ENCODE measurements around the gene CCDC127. TPM values are rescaled to one million over a fixed set of nuclear protein-coding genes. Genes with fewer than 3 reads are reported as not detected.

The CCDC127 gene
- total and polyA plus RNA-seq, 2 of the 13 experiments (the other 11 are each of a cell fraction or from before 2014, with no cell fraction given): 2.9 to 4.3 TPM

GRCh38 chr5:160173-160510 lies 57.8 kb downstream of the CCDC127 start:
- in situ Hi-C loops (cut with HindIII; ENCODE audit: extremely low pct_ligation_motif_present, low pct_unique_long_range_greater_than_20kb) (no loop called here), intact Hi-C loops (cut with micrococcal nuclease; ENCODE audit: unreplicated experiment) (no loop called here)
- Histone ChIP-seq H3K4me3 (replicated peaks in 1 of 3; ENCODE audit: insufficient read depth in 1 of 3, low read depth in 2 of 3, low read length in 3 of 3) (no peak overlapping the region), H3K4me2 (ENCODE audit: low read depth, low read length) (no peak overlapping the region), H3K27me3 (ENCODE audit: control insufficient read depth in 1 of 2, insufficient read depth in 2 of 2, low read length in 2 of 2) (peaks cover 13 to 64% of the 10 kb centered on the region in 2 experiments), H3K36me3 (replicated peaks in 1 of 2; ENCODE audit: control insufficient read depth in 1 of 2, insufficient read depth in 2 of 2, low read length in 2 of 2) (no peaks in the 10 kb centered on the region), H2AFZ (ENCODE audit: low read length) (no peak overlapping the region), H4K20me1 (ENCODE audit: insufficient read depth, low read length) (no peaks in the 10 kb centered on the region), H3K27ac (ENCODE audit: extremely low read length, insufficient read depth, low read length) (no peak overlapping the region), H3K4me1 (ENCODE audit: insufficient read depth, low read length) (no peaks in the 10 kb centered on the region), H3K9ac (ENCODE audit: insufficient read depth, low read depth, low read length) (no peak overlapping the region), H3K9me3 (ENCODE audit: low read length) (no peaks in the 10 kb centered on the region), H3K79me2 (ENCODE audit: insufficient read depth, low read length) (no peaks in the 10 kb centered on the region)
- FAIRE-seq (no peak), ATAC-seq (no peak), DNase-seq (ENCODE audit: low spot score) (no peak)
- POLR2A ChIA-PET: no interaction called here
- 34% methylated on average over 13 of the region's 14 CpGs for WGBS (ENCODE audit: low lambda C conversion rate)
- TF ChIP-seq GATA4 (IDR thresholded peaks at IDR 0.05; ENCODE audit: borderline replicate concordance, low read depth): no peak
- TF ChIP-seq NPAS2 (CRISPR knock-in tag; IDR thresholded peaks at IDR 0.05; ENCODE audit: borderline replicate concordance): no peak
- TF ChIP-seq ZNF232 (CRISPR knock-in tag; IDR thresholded peaks at IDR 0.05; ENCODE audit: borderline replicate concordance): no peak
- TF ChIP-seq TAF1 (CRISPR knock-in tag; IDR thresholded peaks at IDR 0.05): no peak
- no peak for TF ChIP-seq ZNF724P (CRISPR knock-in tag; IDR thresholded peaks at IDR 0.05; ENCODE audit: borderline replicate concordance)
- no peak for TF ChIP-seq RBM39 (IDR thresholded peaks at IDR 0.05; ENCODE audit: low read depth, low read length, poor library complexity, severe bottlenecking)
- no peak for TF ChIP-seq TFDP1 (CRISPR knock-in tag; IDR thresholded peaks at IDR 0.05; ENCODE audit: borderline replicate concordance)
- TF ChIP-seq ZFP36L2 (CRISPR knock-in tag; IDR thresholded peaks at IDR 0.05): no peak
- no TSS peak for BruUV-seq (replicated peaks)
- CTCF ChIA-PET (ENCODE audit: low intra/inter-chr PET ratio, low total read pairs): no interaction called here

Data from HepG2 (cell line).